Ecto neural progenitor cell (in vitro differentiated cells): ENCODE results near the gene C1QTNF6.

Experiments used
- DNase-seq: peaks from one replicate; pipeline ENCODE4 v3.0.0-alpha.2; 2018; ENCODE audit warnings: low spot score

C1QTNF6 gene

GRCh38 chr22:37141971-37142370 lies 46.1 kb downstream of the C1QTNF6 start:
- DNase-seq = no peak

- DNase-seq = no peak
Observed at GRCh38 chr22:37141476-37141875, 46.6 kb downstream of the C1QTNF6 start.

GRCh38 chr22:37140686-37141323 lies 47.2 kb downstream of the C1QTNF6 start:
- DNase-seq = no peak

GRCh38 chr22:37139762-37140161 lies 48.3 kb downstream of the C1QTNF6 start:
- no peak for DNase-seq

GRCh38 chr22:37138849-37139561 lies 49.0 kb downstream of the C1QTNF6 start:
- DNase-seq = no peak

GRCh38 chr22:37137903-37138665 lies 50.0 kb downstream of the C1QTNF6 start:
- no peak for DNase-seq

GRCh38 chr22:37137131-37137530 lies 50.9 kb downstream of the C1QTNF6 start:
- DNase-seq = no peak

GRCh38 chr22:37135023-37135422 lies 53.0 kb downstream of the C1QTNF6 start:
- DNase-seq = no peak

- no peak for DNase-seq
Observed at GRCh38 chr22:37133304-37134018, 54.6 kb downstream of the C1QTNF6 start.

- no peak for DNase-seq
Observed at GRCh38 chr22:37132773-37133172, 55.3 kb downstream of the C1QTNF6 start.
